Left ventricle myocardium superior (tissue), 1 donor: ENCODE measurements around the gene MORN4. TPM values are rescaled to one million over a fixed set of nuclear protein-coding genes. Genes with fewer than 3 reads are reported as not detected.
"Not testable (repeated sequence)": the region's sequence is repeated elsewhere in the genome, so short reads cannot be mapped to it uniquely, and the experiment has no call there.

Experiments used
- ATAC-seq: fragments of 200-7000 bp; cut with Tn5 transposase; one replicate; pipeline ENCODE4 v1.9.1; 2020; ENCODE audit warnings: mild to moderate bottlenecking, moderate library complexity
- DNase-seq: peaks from one replicate; pipeline ENCODE4 v3.0.0-alpha.2; 2020
- intact Hi-C: fragments of 100-400 bp; cut with micrococcal nuclease; formaldehyde crosslinking; loops from one replicate; pipeline ENCODE4 v1.11.0; 2022
- total RNA-seq: library from RNA; stranded (reverse); fragmentation: NEBNext Ultra II Directional; extraction: Animal tissue kit (Norgen Biotek cat#: 25700); gene quantifications from one replicate; pipeline ENCODE4 v1.2.1, GENCODE V29; 2021
- donor health status: DM: no; HTN: yes; CAD: no; lungs with severe emphysema.

The MORN4 gene
- total RNA-seq, 1 donor from 2014 or later, result 8.7 TPM

- intact Hi-C loops, result no loop called here
- DNase-seq, result no peak
- ATAC-seq, result no peak
Observed at GRCh38 chr10:97643441-97643985, 10.2 kb upstream of the MORN4 start.

- ATAC-seq, intact Hi-C loops, DNase-seq: not testable (repeated sequence)
Observed at GRCh38 chr10:97642471-97643159, 9.3 kb upstream of the MORN4 start.

GRCh38 chr10:97640868-97641811 is 7.8 kb upstream of the MORN4 start:
- peak; percentile 58 for ATAC-seq
- DNase-seq, result peak; percentile 42
- intact Hi-C loops, result no loop called here

GRCh38 chr10:97640174-97640867 is 7.0 kb upstream of the MORN4 start, which contains the start of gene PI4K2A:
Gene PI4K2A (plus strand): TSS chr10:97640671. CDS start chr10:97640743, 72 bp downstream.
- intact Hi-C loops, result no loop called here
- ATAC-seq (peak; percentile 99), DNase-seq (peak; percentile 99)

- intact Hi-C loops, DNase-seq, ATAC-seq: not testable (repeated sequence)
Observed at GRCh38 chr10:97639090-97639489, 5.8 kb upstream of the MORN4 start.

- DNase-seq (no peak), ATAC-seq (no peak)
- intact Hi-C loops, result no loop called here
Observed at GRCh38 chr10:97635577-97635976, 2.3 kb upstream of the MORN4 start.

- ATAC-seq, result peak; percentile 1
- intact Hi-C loops, result no loop called here
- DNase-seq, result no peak
Observed at GRCh38 chr10:97633921-97634320, 621 bp upstream of the MORN4 start.

GRCh38 chr10:97631098-97631497 is 2.2 kb downstream of the MORN4 start:
- intact Hi-C loops, result no loop called here
- no peak for ATAC-seq
- no peak for DNase-seq

GRCh38 chr10:97629289-97629688 is 4.0 kb downstream of the MORN4 start:
- no peak for ATAC-seq

GRCh38 chr10:97628228-97628627 is 5.1 kb downstream of the MORN4 start:
- DNase-seq (no peak), ATAC-seq (no peak)
- intact Hi-C loops, result no loop called here

More at GRCh38 chr10:97629289-97629688, 4.0 kb downstream of the MORN4 start:
- DNase-seq, result no peak
- intact Hi-C loops, result no loop called here

- DNase-seq (no peak), ATAC-seq (peak; percentile 67)
- intact Hi-C loops, result no loop called here
Observed at GRCh38 chr10:97627731-97628130, 5.6 kb downstream of the MORN4 start.

- DNase-seq (no peak), ATAC-seq (no peak)
- intact Hi-C loops, result no loop called here
Observed at GRCh38 chr10:97623277-97623676, 10.0 kb downstream of the MORN4 start.

GRCh38 chr10:97618733-97619132 is 14.6 kb downstream of the MORN4 start:
- no peak for ATAC-seq

GRCh38 chr10:97618285-97618684 is 15.0 kb downstream of the MORN4 start:
- DNase-seq (no peak), ATAC-seq (no peak)
- intact Hi-C loops, result no loop called here

More at GRCh38 chr10:97618733-97619132, 14.6 kb downstream of the MORN4 start:
- no peak for DNase-seq
- intact Hi-C loops, result no loop called here

GRCh38 chr10:97612386-97612785 is 20.9 kb downstream of the MORN4 start:
- intact Hi-C loops, result loop anchor here (2.0 kb wide), 1 partner anchor 40 kb away; the partner anchor contains the start of gene ANKRD2
- no peak for DNase-seq
- ATAC-seq, result peak; percentile 57

- intact Hi-C loops, result no loop called here
- DNase-seq, result no peak
- ATAC-seq, result no peak
Observed at GRCh38 chr10:97611473-97611872, 21.8 kb downstream of the MORN4 start.

- ATAC-seq (peak; percentile 89), DNase-seq (peak; percentile 83)
- intact Hi-C loops, result no loop called here
Observed at GRCh38 chr10:97608991-97609561, 24.2 kb downstream of the MORN4 start.

GRCh38 chr10:97607095-97607636 is 26.1 kb downstream of the MORN4 start:
- no peak for ATAC-seq
- intact Hi-C loops, result no loop called here
- no peak for DNase-seq
